ENCODE measurements around the gene ERRFI1.

GRCh38 chr1:8016895-8017241 lies 9.2 kb downstream of the ERRFI1 start:
- TF ChIP-seq YY1 (IDR thresholded peaks at IDR 0.05; ENCODE audit: insufficient read depth, insufficient read length), result no peak
- no peak for TF ChIP-seq ZNF274 (IDR thresholded peaks at IDR 0.05; ENCODE audit: low read depth, low read length)

Measured in NT2/D1 (cell line).